ENCODE measurements around the gene SDK1. TPM values are rescaled to one million over a fixed set of nuclear protein-coding genes. Genes with fewer than 3 reads are reported as not detected.

Gene SDK1
- total RNA-seq, 1 donor, result 0.43 TPM

DNA sequence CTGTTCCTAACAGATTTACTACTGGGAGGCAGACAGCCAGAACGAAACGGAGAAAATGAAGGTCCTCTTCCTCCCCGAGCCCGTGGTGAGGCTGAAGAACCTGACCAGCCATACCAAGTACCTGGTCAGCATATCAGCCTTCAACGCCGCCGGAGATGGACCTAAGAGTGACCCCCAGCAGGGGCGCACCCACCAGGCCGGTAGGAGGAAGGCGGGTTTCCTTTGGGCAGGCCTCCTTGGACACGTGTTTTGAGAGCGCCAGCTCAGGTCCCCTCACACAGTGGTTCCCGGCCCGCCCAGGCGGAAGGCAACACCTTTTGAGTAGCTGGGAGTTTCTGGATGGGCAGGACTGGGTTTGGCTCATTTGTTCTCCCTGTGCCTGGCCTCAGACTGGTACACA is 907.0 kb downstream of the SDK1 start:
- TF ChIP-seq, protein P1, sequence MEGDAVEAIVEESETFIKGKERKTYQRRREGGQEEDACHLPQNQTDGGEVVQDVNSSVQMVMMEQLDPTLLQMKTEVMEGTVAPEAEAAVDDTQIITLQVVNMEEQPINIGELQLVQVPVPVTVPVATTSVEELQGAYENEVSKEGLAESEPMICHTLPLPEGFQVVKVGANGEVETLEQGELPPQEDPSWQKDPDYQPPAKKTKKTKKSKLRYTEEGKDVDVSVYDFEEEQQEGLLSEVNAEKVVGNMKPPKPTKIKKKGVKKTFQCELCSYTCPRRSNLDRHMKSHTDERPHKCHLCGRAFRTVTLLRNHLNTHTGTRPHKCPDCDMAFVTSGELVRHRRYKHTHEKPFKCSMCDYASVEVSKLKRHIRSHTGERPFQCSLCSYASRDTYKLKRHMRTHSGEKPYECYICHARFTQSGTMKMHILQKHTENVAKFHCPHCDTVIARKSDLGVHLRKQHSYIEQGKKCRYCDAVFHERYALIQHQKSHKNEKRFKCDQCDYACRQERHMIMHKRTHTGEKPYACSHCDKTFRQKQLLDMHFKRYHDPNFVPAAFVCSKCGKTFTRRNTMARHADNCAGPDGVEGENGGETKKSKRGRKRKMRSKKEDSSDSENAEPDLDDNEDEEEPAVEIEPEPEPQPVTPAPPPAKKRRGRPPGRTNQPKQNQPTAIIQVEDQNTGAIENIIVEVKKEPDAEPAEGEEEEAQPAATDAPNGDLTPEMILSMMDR (IDR thresholded peaks at IDR 0.05; ENCODE audit: insufficient read depth, low read depth, low read length), result no peak
- DNase-seq (ENCODE audit: low read depth), result no peak
- H3K4me3 ChIP-seq (ENCODE audit: low read depth, low read length), result no peak overlapping the region

DNA sequence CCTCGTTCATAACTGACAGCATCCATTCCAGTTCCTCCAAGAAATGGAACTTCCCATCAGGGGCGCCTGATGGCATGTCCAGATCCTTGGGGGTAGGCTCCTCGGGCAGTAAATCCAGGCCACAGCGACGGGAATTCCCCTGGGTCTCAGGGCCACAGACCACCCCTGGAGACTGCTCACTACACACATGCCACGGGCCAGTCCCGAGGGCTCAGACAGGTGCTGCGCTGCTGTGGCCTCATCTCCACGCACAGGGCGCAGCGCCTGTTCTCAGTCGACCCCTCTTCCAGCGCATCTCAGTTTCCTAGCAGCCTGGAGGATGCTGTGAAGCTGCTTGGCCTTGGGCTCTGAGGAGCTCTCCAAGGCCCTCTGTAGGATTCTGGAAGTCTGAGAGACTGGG is 907.5 kb downstream of the SDK1 start:
- no peak for DNase-seq (ENCODE audit: low read depth)
- no peak overlapping the region for H3K4me3 ChIP-seq (ENCODE audit: low read depth, low read length)
- TF ChIP-seq, protein P1 (IDR thresholded peaks at IDR 0.05; ENCODE audit: insufficient read depth, low read depth, low read length), result no peak

DNA sequence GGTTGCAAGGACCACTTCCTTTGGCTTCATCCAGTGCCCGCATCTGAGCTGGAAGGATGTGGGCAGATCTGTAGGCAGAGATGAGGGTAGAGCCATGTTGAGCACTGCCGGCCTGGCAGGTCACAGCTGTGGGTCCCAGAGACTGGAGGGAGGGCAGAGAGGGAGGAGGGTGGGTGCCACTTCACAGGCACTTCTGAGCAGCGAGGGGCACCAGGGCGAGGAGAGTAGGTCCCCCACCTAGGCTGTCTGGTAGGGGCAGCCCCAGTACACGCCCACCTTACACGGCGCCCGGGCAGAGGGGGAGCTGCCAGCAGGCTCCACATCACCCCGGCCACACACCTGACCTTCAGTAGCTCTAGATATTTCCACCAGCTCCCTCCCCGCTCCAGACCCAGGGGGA is 908.1 kb downstream of the SDK1 start:
- TF ChIP-seq, protein P1 (IDR thresholded peaks at IDR 0.05; ENCODE audit: insufficient read depth, low read depth, low read length), result no peak
- no peak overlapping the region for H3K4me3 ChIP-seq (ENCODE audit: low read depth, low read length)
- DNase-seq (ENCODE audit: low read depth), result no peak

DNA sequence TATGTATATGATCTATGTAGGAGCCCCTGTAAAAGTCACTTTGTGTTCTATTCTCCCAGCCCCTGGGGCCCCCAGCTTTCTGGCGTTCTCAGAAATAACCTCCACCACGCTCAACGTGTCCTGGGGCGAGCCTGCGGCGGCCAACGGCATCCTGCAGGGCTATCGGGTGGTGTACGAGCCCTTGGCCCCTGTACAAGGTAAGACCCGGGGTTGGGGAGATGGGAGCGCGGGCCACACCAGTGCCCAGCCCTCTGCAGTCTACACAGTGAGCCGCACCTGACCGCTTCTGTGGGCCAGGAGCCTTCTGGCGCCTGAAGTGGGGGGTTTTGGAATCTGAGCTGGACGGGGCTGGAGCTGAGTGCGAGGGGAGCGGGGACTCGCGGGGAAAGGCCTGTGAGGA is 908.9 kb downstream of the SDK1 start:
- TF ChIP-seq, protein P1 (IDR thresholded peaks at IDR 0.05; ENCODE audit: insufficient read depth, low read depth, low read length), result no peak
- no peak overlapping the region for H3K4me3 ChIP-seq (ENCODE audit: low read depth, low read length)
- no peak for DNase-seq (ENCODE audit: low read depth)

DNA sequence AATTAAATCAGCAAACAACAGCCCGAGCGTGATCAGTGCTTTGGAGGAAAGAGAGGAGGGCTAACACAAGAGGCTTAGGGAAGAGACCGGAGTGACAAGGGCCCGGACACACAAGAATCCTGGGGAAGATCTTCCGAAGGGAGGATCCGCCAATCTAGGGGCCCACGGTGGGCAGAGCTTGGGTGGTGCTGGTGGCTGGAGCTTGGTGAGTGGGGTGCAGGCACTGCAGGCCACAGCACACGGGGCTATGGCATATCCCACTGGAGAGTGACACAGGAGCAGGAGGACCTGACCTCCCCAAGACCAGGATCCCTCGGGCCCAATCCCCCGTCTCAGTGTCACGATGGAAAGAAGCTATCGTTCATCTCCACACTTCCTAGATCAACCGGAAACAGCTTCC is 909.8 kb downstream of the SDK1 start:
- no peak overlapping the region for H3K4me3 ChIP-seq (ENCODE audit: low read depth, low read length)
- DNase-seq (ENCODE audit: low read depth), result no peak
- TF ChIP-seq, protein P1 (IDR thresholded peaks at IDR 0.05; ENCODE audit: insufficient read depth, low read depth, low read length), result no peak

DNA sequence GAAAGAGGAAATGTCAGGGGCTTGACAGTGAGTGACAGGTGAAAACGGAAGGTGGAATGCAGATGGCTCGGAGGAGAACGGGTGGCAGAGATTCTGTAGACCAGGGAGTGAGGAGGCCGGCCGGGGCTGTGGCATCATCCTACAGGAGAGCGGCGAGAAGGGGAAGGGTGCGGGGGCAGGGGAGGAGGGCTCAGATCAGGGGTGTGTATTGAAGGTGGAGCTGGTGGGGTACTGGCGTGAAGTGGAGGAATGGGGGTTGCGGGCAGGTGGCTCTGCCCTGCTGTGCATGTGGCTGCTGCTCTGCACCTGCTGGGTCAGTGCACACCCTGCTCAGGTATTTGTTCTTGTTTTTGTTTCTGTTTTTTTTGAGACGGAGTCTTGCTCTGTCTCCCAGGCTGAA is 910.2 kb downstream of the SDK1 start:
- TF ChIP-seq, protein P1 (IDR thresholded peaks at IDR 0.05; ENCODE audit: insufficient read depth, low read depth, low read length), result no peak
- no peak overlapping the region for H3K4me3 ChIP-seq (ENCODE audit: low read depth, low read length)
- no peak for DNase-seq (ENCODE audit: low read depth)

DNA sequence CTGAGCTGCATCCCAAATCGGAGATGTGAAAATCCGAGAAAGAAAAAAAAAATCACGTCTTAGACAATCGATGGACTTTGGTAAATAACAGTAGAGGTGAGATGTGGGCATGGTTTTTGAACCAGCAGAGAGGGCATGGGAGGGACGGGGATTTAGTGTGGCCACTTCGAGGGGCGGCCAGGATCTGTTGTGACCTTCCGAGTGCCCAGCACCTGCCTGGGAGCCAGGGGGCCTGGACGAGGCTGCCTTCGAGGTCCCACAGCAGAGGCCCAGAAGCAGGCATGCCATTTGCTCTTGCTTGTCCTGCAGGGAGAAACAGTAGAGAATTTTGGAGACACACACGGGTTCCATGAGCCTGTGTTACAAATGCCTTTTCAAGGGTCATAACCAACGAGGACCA is 911.3 kb downstream of the SDK1 start:
- TF ChIP-seq, protein P1 (IDR thresholded peaks at IDR 0.05; ENCODE audit: insufficient read depth, low read depth, low read length), result no peak
- H3K4me3 ChIP-seq (ENCODE audit: low read depth, low read length), result no peak overlapping the region
- DNase-seq (ENCODE audit: low read depth), result no peak
